CD4-positive, alpha-beta T cell (primary cell): ENCODE data around the gene FOXN1. TPM values are rescaled to one million over a fixed set of nuclear protein-coding genes. Genes with fewer than 3 reads are reported as not detected.

Experiments used
- ATAC-seq: fragments of 200-7000 bp; cut with Tn5 transposase; one replicate; pipeline ENCODE4 v1.10.0; 2022; ENCODE audit warnings: mild to moderate bottlenecking; ENCODE audit not compliant: poor library complexity
- CTCF ChIA-PET: fragments of 350-600 bp; sonication (Branson Sonifier 250); formaldehyde crosslinking; loops from one replicate; lab custom pipeline; 2021; ENCODE audit warnings: antibody characterized with exemption, inconsistent platforms; lab: Charles Lee
- POLR2A ChIA-PET: fragments of 350-600 bp; sonication (Branson Sonifier 250); formaldehyde crosslinking; loops from one replicate; lab custom pipeline; 2021; ENCODE audit warnings: antibody characterized with exemption, inconsistent platforms; lab: Charles Lee
- DNase-seq, 14 experiments: peaks; one replicate each; pipeline ENCODE4 v3.0.0-alpha.2; 2013 to 2020; ENCODE audit warnings: mixed read lengths in 2 of 14
- H3K27ac ChIP-seq, 2 donors: one replicate each; pipeline versions ENCODE4 v1.5.1 to v1.7.0; 2013; ENCODE audit warnings: low read length in 2 of 2, low read depth in 1 of 2, mild to moderate bottlenecking in 1 of 2
- H3K27me3 ChIP-seq, 2 experiments: 1 replicate in 1 of 2; 2 replicates in 1 of 2; pipeline versions ENCODE4 v1.6.1 to v1.7.0; 2013; ENCODE audit warnings: low read length in 2 of 2, control low read depth in 1 of 2, mild to moderate bottlenecking in 1 of 2, moderate library complexity in 1 of 2; ENCODE audit not compliant: insufficient read depth in 2 of 2, control insufficient read depth in 1 of 2
- H3K36me3 ChIP-seq: one replicate; pipeline ENCODE4 v1.6.1; 2013; ENCODE audit warnings: low read length, control low read depth; ENCODE audit not compliant: insufficient read depth
- H3K4me1 ChIP-seq: one replicate; pipeline ENCODE4 v1.6.1; 2013; ENCODE audit warnings: low read length, control low read depth; ENCODE audit not compliant: insufficient read depth
- H3K4me3 ChIP-seq: one replicate; pipeline ENCODE4 v1.5.1; 2013; ENCODE audit warnings: mild to moderate bottlenecking, low read length, moderate library complexity
- H3K9me3 ChIP-seq, 2 experiments: 1 replicate in 1 of 2; 2 replicates in 1 of 2; pipeline versions ENCODE4 v1.6.1 to v1.7.0; 2013; ENCODE audit warnings: low read length in 2 of 2, mild to moderate bottlenecking in 2 of 2, control low read depth in 1 of 2, moderate library complexity in 1 of 2; ENCODE audit not compliant: control insufficient read depth in 1 of 2, insufficient read depth in 1 of 2
- H3K27ac Mint-ChIP-seq: one replicate; pipeline ENCODE4 v1.8.0; 2020; ENCODE audit warnings: mixed read lengths
- H3K27me3 Mint-ChIP-seq: one replicate; pipeline ENCODE4 v1.8.0; 2021; ENCODE audit warnings: mixed read lengths
- H3K36me3 Mint-ChIP-seq: one replicate; pipeline ENCODE4 v1.8.0; 2021; ENCODE audit warnings: low read depth, mixed read lengths
- H3K4me1 Mint-ChIP-seq: one replicate; pipeline ENCODE4 v1.8.0; 2021; ENCODE audit warnings: low read depth, mixed read lengths
- H3K4me3 Mint-ChIP-seq: one replicate; pipeline ENCODE4 v1.8.0; 2020; ENCODE audit warnings: mild to moderate bottlenecking, mixed read lengths
- H3K9me3 Mint-ChIP-seq: one replicate; pipeline ENCODE4 v1.8.0; 2020; ENCODE audit warnings: mixed read lengths
- CTCF ChIP-seq: fragments of 200-600 bp; IDR thresholded peaks from one replicate; pipeline ENCODE4 v1.8.0; 2022; ENCODE audit warnings: antibody characterized with exemption, mild to moderate bottlenecking
- intact Hi-C, 2 experiments: fragments of 100-400 bp; cut with DNase I in 1 of 2; cut with micrococcal nuclease in 1 of 2; formaldehyde crosslinking; loops; one replicate each; pipeline versions ENCODE4 v1.15.1 to v1.9.0; 2023 to 2025; cut with DNase I, micrococcal nuclease
- total RNA-seq, 174 experiments: library from RNA in 2 of 174; stranded (reverse) in 2 of 174; gene quantifications; one replicate each; pipeline ENCODE4 v1.2.3 and lab custom pipeline; 2021 to 2026

FOXN1 gene
- total RNA-seq, 2 experiments from 2014 or later: not detected

DNA sequence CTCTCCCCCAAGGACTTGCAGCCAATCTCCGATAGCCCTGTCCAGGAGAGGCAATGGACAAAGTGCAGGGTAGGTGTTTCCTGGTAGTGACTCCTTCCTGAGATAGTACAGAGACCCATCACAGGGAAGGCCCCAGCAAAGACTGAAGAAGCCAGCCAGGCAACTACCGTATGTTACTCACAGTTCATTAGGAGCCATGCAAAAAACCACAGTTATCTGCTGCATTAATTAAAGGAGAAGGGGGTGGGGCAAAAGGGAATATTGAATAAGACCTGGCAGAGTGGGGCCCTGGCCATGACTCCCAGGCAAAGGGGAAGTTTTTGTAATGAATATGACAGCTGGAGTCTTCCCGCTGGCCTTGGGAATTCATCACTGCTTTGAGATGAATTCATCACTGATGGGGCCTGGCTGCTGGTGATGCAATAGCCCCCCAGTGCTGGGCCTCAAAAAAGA lies 35.2 kb upstream of the FOXN1 start:
- ATAC-seq (no peak), DNase-seq (peak in 1 of 14 experiments; percentile 4)
- Mint-ChIP-seq H3K27me3 (peaks cover 1% of the 10 kb centered on the region), H3K4me3 (no peak overlapping the region), H3K36me3 (no peaks in the 10 kb centered on the region), H3K27ac (no peak overlapping the region), H3K4me1 (peaks cover 8% of the 10 kb centered on the region), H3K9me3 (no peaks in the 10 kb centered on the region)
- H3K27ac ChIP-seq: no peak overlapping the region
- intact Hi-C loops: no loop called here
- no peaks in the 10 kb centered on the region for H3K36me3 ChIP-seq
- no peaks in the 10 kb centered on the region for H3K9me3 ChIP-seq
- ChIA-PET CTCF (no interaction called here), POLR2A (no interaction called here)
- no peaks in the 10 kb centered on the region for H3K27me3 ChIP-seq
- no peak for TF ChIP-seq CTCF
- H3K4me3 ChIP-seq: no peak overlapping the region
- peaks cover 10% of the 10 kb centered on the region for H3K4me1 ChIP-seq

GRCh38 chr17:28471531-28472342 lies 34.4 kb upstream of the FOXN1 start:
- Histone ChIP-seq H3K27ac (no peak overlapping the region), H3K9me3 (no peaks in the 10 kb centered on the region), H3K27me3 (no peaks in the 10 kb centered on the region), H3K36me3 (no peaks in the 10 kb centered on the region), H3K4me3 (no peak overlapping the region), H3K4me1 (peaks cover 10% of the 10 kb centered on the region)
- no peaks in the 10 kb centered on the region for H3K27me3 Mint-ChIP-seq
- ATAC-seq (no peak), DNase-seq (no peak)
- no peaks in the 10 kb centered on the region for H3K36me3 Mint-ChIP-seq
- intact Hi-C loops: no loop called here
- H3K4me1 Mint-ChIP-seq: peaks cover 8% of the 10 kb centered on the region
- ChIA-PET CTCF (no interaction called here), POLR2A (no interaction called here)
- H3K27ac Mint-ChIP-seq: no peak overlapping the region
- no peak overlapping the region for H3K4me3 Mint-ChIP-seq
- no peak for TF ChIP-seq CTCF
- no peaks in the 10 kb centered on the region for H3K9me3 Mint-ChIP-seq

DNA sequence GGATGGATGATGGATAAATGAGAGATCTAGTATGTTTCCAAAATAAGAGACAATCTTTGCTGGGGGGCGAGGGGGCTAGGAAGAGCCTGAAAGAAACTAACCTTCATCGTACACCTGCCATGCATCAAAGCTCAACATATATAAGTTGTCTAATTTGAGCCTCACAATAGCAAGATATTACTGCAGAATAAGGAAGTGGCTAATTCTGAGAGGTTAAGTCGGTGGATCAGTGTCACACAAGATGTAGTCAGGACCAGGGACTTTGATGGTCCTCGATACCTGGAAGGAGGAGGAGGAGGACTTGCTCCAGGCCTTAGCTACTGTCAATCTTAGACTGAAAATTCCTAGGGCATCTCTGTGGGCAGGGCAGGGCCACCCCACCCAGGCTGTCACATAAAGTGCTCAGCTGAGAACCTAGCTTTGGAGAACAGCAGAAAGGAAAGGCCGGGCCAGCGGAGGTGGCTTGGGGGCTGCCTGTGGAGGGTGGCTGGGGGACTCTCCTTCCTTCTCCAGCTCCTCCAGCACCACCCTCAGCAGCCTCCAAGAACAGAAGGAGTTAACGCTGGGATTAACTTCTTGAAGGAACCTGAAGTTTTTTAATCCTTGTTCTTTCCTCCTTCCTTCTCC lies 33.2 kb upstream of the FOXN1 start:
- CTCF ChIA-PET: no interaction called here
- intact Hi-C loops: no loop called here
- ATAC-seq: no peak
- H3K9me3 Mint-ChIP-seq: no peaks in the 10 kb centered on the region
- H3K27ac ChIP-seq: no peak overlapping the region
- no peaks in the 10 kb centered on the region for H3K9me3 ChIP-seq
- peak in 1 of 14 experiments; percentile 3 for DNase-seq
- H3K27ac Mint-ChIP-seq: no peak overlapping the region
- H3K4me3 ChIP-seq: no peak overlapping the region
- POLR2A ChIA-PET: no interaction called here
- no peaks in the 10 kb centered on the region for H3K27me3 ChIP-seq
- H3K36me3 Mint-ChIP-seq: no peaks in the 10 kb centered on the region
- no peaks in the 10 kb centered on the region for H3K36me3 ChIP-seq
- peaks cover 10% of the 10 kb centered on the region for H3K4me1 ChIP-seq
- TF ChIP-seq CTCF: no peak
- no peak overlapping the region for H3K4me3 Mint-ChIP-seq
- no peaks in the 10 kb centered on the region for H3K27me3 Mint-ChIP-seq
- H3K4me1 Mint-ChIP-seq: peaks cover 8% of the 10 kb centered on the region
